ENCODE results near the gene CTNNA2. TPM values are rescaled to one million over a fixed set of nuclear protein-coding genes. Genes with fewer than 3 reads are reported as not detected.

The CTNNA2 gene
- total and polyA plus RNA-seq, 2 of the 8 experiments (the other 6 are each of a cell fraction or from before 2014, with no cell fraction given) = 3.9 to 9.0 TPM

GRCh38 chr2:79945653-79946445, 433.0 kb downstream of the CTNNA2 start:
- Histone ChIP-seq H3K56ac (replicated peaks; ENCODE audit: insufficient read length, low read depth, low read length) (no peak overlapping the region), H2BK12ac (ENCODE audit: low read depth, low read length) (no peak overlapping the region), H3K14ac (ENCODE audit: insufficient read length) (no peak overlapping the region), H4K91ac (replicated peaks; ENCODE audit: insufficient read length, low read length) (no peak overlapping the region), H3K27ac (ENCODE audit: low read depth, low read length) (no peak overlapping the region), H3K18ac (ENCODE audit: extremely low read depth, low read length) (no peak overlapping the region), H4K5ac (ENCODE audit: insufficient read length, low read depth, low read length) (no peak overlapping the region), H3K27me3 (replicated peaks in 1 of 4; ENCODE audit: control insufficient read depth in 3 of 4, extremely low read depth in 1 of 4, insufficient read depth in 3 of 4, low read length in 3 of 4) (no peaks in the 10 kb centered on the region), H3K4ac (replicated peaks; ENCODE audit: insufficient read length, low read depth, low read length) (no peak overlapping the region), H2AK5ac (ENCODE audit: low read depth, low read length) (no peak overlapping the region), H3K9me3 (ENCODE audit: insufficient read depth in 2 of 2, low read depth in 1 of 2, low read length in 1 of 2) (no peaks in the 10 kb centered on the region), H3K79me1 (ENCODE audit: low read depth, low read length) (no peaks in the 10 kb centered on the region), H2BK5ac (ENCODE audit: low read depth, low read length) (no peak overlapping the region), H2BK20ac (ENCODE audit: low read length) (no peak overlapping the region), H3K23me2 (ENCODE audit: low read depth, low read length) (no peaks in the 10 kb centered on the region), H3K4me1 (replicated peaks in 1 of 4; ENCODE audit: control insufficient read depth in 3 of 4, insufficient read depth in 4 of 4, low read length in 3 of 4) (0 out of 7 replicates have a peak, but pooled peaks cover 0 to 2% (median 0%) of the 10 kb centered on the region in 4 experiments), H3K36me3 (ENCODE audit: control insufficient read depth in 2 of 4, insufficient read depth in 4 of 4, low read length in 3 of 4) (no peaks in the 10 kb centered on the region), H3K23ac (ENCODE audit: insufficient read length) (no peak overlapping the region), H2AFZ (ENCODE audit: low read length) (no peak overlapping the region), H3K79me2 (ENCODE audit: control insufficient read depth in 1 of 2, insufficient read depth in 2 of 2, low read length in 2 of 2) (no peaks in the 10 kb centered on the region), H4K8ac (ENCODE audit: extremely low read depth, insufficient read depth, low read length) (no peak overlapping the region), H4K20me1 (replicated peaks in 1 of 2; ENCODE audit: control insufficient read depth in 1 of 2, insufficient read depth in 2 of 2, low read length in 2 of 2) (no peaks in the 10 kb centered on the region), H3K4me3 (ENCODE audit: extremely low read depth in 1 of 4, insufficient read depth in 2 of 4, low read depth in 3 of 4, low read length in 4 of 4) (no peak overlapping the region), H2BK15ac (ENCODE audit: low read length) (no peak overlapping the region), H2BK120ac (replicated peaks; ENCODE audit: low read depth, low read length) (no peak overlapping the region), H3K4me2 (ENCODE audit: insufficient read depth in 1 of 2, low read depth in 2 of 2, low read length in 2 of 2) (no peak overlapping the region), H3K9ac (replicated peaks in 1 of 4; ENCODE audit: extremely low read depth in 1 of 4, low read depth in 3 of 4, low read length in 3 of 4) (no peak overlapping the region)
- WGBS, 2 experiments (ENCODE audit: extremely low coverage in 1 of 2, insufficient coverage in 1 of 2, insufficient read length in 1 of 2, insufficient replicate concordance in 2 of 2, low coverage in 1 of 2, low lambda C conversion rate in 2 of 2, missing lambda C conversion rate in 1 of 2) = 90% methylated on average over 5 of the region's 5 CpGs; no CpG with 5 or more reads in 1 of the 2 experiments
- ChIA-PET POLR2A (ENCODE audit: partially characterized antibody) (no interaction called here), CTCF (ENCODE audit: partially characterized antibody) (no interaction called here)
- no peak for FAIRE-seq
- TF ChIP-seq KDM1A (IDR thresholded peaks at IDR 0.05; ENCODE audit: borderline replicate concordance, low read length) (no peak), CHD2 (IDR thresholded peaks at IDR 0.05; ENCODE audit: low read length) (no peak), EGR1 (IDR thresholded peaks at IDR 0.05; ENCODE audit: borderline replicate concordance, low read depth, low read length) (no peak), POLR2AphosphoS5 (IDR thresholded peaks at IDR 0.05; ENCODE audit: low read depth, low read length) (no peak), SUZ12 (IDR thresholded peaks at IDR 0.05; ENCODE audit: low read length) (no peak), JUND (IDR thresholded peaks at IDR 0.05; ENCODE audit: low read length) (no peak), GABPA (IDR thresholded peaks at IDR 0.05; ENCODE audit: borderline replicate concordance, insufficient read depth, low read length) (no peak), KDM5A (IDR thresholded peaks at IDR 0.05; ENCODE audit: low read length) (no peak), TBP (IDR thresholded peaks at IDR 0.05; ENCODE audit: low read depth, low read length) (no peak)
- TF ChIP-seq, protein P1, sequence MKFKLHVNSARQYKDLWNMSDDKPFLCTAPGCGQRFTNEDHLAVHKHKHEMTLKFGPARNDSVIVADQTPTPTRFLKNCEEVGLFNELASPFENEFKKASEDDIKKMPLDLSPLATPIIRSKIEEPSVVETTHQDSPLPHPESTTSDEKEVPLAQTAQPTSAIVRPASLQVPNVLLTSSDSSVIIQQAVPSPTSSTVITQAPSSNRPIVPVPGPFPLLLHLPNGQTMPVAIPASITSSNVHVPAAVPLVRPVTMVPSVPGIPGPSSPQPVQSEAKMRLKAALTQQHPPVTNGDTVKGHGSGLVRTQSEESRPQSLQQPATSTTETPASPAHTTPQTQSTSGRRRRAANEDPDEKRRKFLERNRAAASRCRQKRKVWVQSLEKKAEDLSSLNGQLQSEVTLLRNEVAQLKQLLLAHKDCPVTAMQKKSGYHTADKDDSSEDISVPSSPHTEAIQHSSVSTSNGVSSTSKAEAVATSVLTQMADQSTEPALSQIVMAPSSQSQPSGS (IDR thresholded peaks at IDR 0.05; ENCODE audit: low read length) = no peak
- DNase-seq (ENCODE audit: low read depth in 1 of 2, low spot score in 2 of 2) = no peak

All from H1 (cell line).